Heart right ventricle (tissue), 16 donors: ENCODE results near the gene LASP1NB.

Experiments
- ATAC-seq, 8 donors: fragments of 200-7000 bp; cut with Tn5 transposase; one replicate each; pipeline ENCODE4 v1.9.1; 2020; ENCODE audit warnings: mild to moderate bottlenecking in 8 of 8, moderate library complexity in 8 of 8, moderate number of reproducible peaks in 1 of 8
- DNase-seq, 2 donors: peaks; one replicate each; pipeline ENCODE4 v3.0.0-alpha.2; 2020
- H3K27ac ChIP-seq, 10 donors: fragments of 200-600 bp; sonication (generic) in 2 of 10; one replicate each; pipeline versions ENCODE4 v1.5.0 to v1.8.0; 2020 to 2022; ENCODE audit warnings: mild to moderate bottlenecking in 3 of 10
- H3K27me3 ChIP-seq, 7 donors: fragments of 200-600 bp; one replicate each; pipeline ENCODE4 v1.8.0; 2021 to 2022; ENCODE audit warnings: mild to moderate bottlenecking in 2 of 7
- H3K36me3 ChIP-seq, 9 donors: fragments of 200-600 bp; sonication (generic) in 1 of 9; one replicate each; pipeline versions ENCODE4 v1.5.0 to v1.8.0; 2020 to 2022; ENCODE audit warnings: mild to moderate bottlenecking in 2 of 9
- H3K4me1 ChIP-seq, 9 donors: fragments of 200-600 bp; sonication (generic) in 1 of 9; one replicate each; pipeline versions ENCODE4 v1.5.0 to v1.8.0; 2020 to 2022; ENCODE audit warnings: mild to moderate bottlenecking in 4 of 9
- H3K4me3 ChIP-seq, 10 donors: fragments of 200-600 bp; sonication (generic) in 2 of 10; one replicate each; pipeline versions ENCODE4 v1.5.0 to v1.8.0; 2020 to 2022; ENCODE audit warnings: mild to moderate bottlenecking in 7 of 10, moderate library complexity in 2 of 10
- H3K9me3 ChIP-seq, 11 donors: fragments of 200-600 bp in 10 of 11; sonication (generic) in 2 of 11; one replicate each; pipeline versions ENCODE4 v1.5.0 to v1.8.0; 2013 to 2022; ENCODE audit warnings: mild to moderate bottlenecking in 2 of 11, control low read depth in 1 of 11, moderate library complexity in 1 of 11
- CTCF ChIP-seq, 9 donors: fragments of 200-600 bp; sonication (generic) in 2 of 9; IDR thresholded peaks; one replicate each; pipeline versions ENCODE4 v1.5.0 to v1.8.0; 2021 to 2022; ENCODE audit warnings: antibody characterized with exemption in 9 of 9, mild to moderate bottlenecking in 5 of 9, moderate library complexity in 1 of 9
- WGBS, 2 donors: extraction: QIAGEN DNeasy Blood & Tissue Kit; methylation state at CpG; one replicate each; pipeline ENCODE4 v1.1.7; 2013; ENCODE audit warnings: inconsistent platforms in 1 of 2; 5-methylcytosine and 5-hydroxymethylcytosine counted together
- intact Hi-C, 10 donors: fragments of 100-400 bp; cut with DNase I; formaldehyde crosslinking; loops; one replicate each; pipeline versions ENCODE4 v1.11.1 to v1.14.2; 2022
- donor health status: Arrhythmogenic right ventricular cardiomyopathy.
- donor health status: ischemic (EF 13 %, LVEDD 7.1; RV severe dilation, severe dysfunction).
- donor health status: healthy with polysubstance abuse.
- donor health status: DM: no; HTN: yes; CAD: no.
- donor health status: DM: no; HTN: no; CAD: no.
- donor health status: ischemic (EF 25% LVEDD 6.9; RV normal size, moderate dysfunction).
- donor health status: ischemic (EF 25% LVEDD 5.7; RV mildly dilated, moderate dysfunction).
- donor health status: healthy.
- donor health status: DM: yes; HTN: yes; CAD: no.
- donor health status: Ischemic cardiomyopathy.
- donor health status: ischemic (EF 35%, LVEDD 5.7; RV mildly dilated, moderate dysfunction).
- donor health status: nonischemic (EF 11% LVEDD 7.7; RV severe dilation, severe dysfunction).
- donor health status: DM: yes; HTN: yes; CAD: no.
- donor health status: PGD.
- donor health status: ischemic (EF 29% LVEDD 5.4; RV normal size, mild dysfunction).
- donor health status: nonischemic (EF 23%, LVEDD 6.1; RV moderate dilation, normal function).

Gene LASP1NB

GRCh38 chr17:38914741-38915638, 10.4 kb upstream of the LASP1NB start:
- no peak for DNase-seq

GRCh38 chr17:38915639-38915995, 9.8 kb upstream of the LASP1NB start:
- ATAC-seq (no peak), DNase-seq (no peak)
- Histone ChIP-seq H3K36me3 (peaks cover 0 to 98% (median 42%) of the 10 kb centered on the region in 9 donors), H3K4me1 (peaks cover 19 to 67% (median 38%) of the 10 kb centered on the region in 9 donors), H3K4me3 (no peak overlapping the region), H3K9me3 (no peaks in the 10 kb centered on the region), H3K27ac (peak overlapping the region in 2 of 10 donors; percentile 2 to 26), H3K27me3 (no peaks in the 10 kb centered on the region)
- intact Hi-C loops: loop anchor here in 1 of 10 donors (10.0 kb wide), 1 partner anchor 81 kb away; no protein-coding TSS in a partner anchor
- TF ChIP-seq CTCF (IDR thresholded peaks at IDR 0.05): no peak
- WGBS, 2 donors: 92% methylated on average over 7 of the region's 7 CpGs

More at GRCh38 chr17:38914741-38915638, 10.4 kb upstream of the LASP1NB start:
- peak in 1 of 8 donors; percentile 1 for ATAC-seq
- 81 to 87% methylated on average over 20 of the region's 20 CpGs for WGBS, 2 donors
- Histone ChIP-seq H3K27me3 (no peaks in the 10 kb centered on the region), H3K27ac (peak overlapping the region in 2 of 10 donors; percentile 2 to 26), H3K4me3 (no peak overlapping the region), H3K36me3 (peaks cover 0 to 97% (median 42%) of the 10 kb centered on the region in 9 donors), H3K4me1 (peaks cover 14 to 64% (median 32%) of the 10 kb centered on the region in 9 donors), H3K9me3 (no peaks in the 10 kb centered on the region)
- no peak for TF ChIP-seq CTCF (IDR thresholded peaks at IDR 0.05)
- intact Hi-C loops: loop anchor here in 3 of 10 donors (5.0 to 10.0 kb wide), 2 partner anchors 43 to 80 kb away; partner anchors contain the start of gene LASP1 (in 2 of the 3)

- H3K4me3 ChIP-seq: no peak overlapping the region
- H3K4me1 ChIP-seq: peaks cover 19 to 69% (median 39%) of the 10 kb centered on the region in 9 donors
- TF ChIP-seq CTCF (IDR thresholded peaks at IDR 0.05): no peak
- no peaks in the 10 kb centered on the region for H3K9me3 ChIP-seq
- no peak for DNase-seq
- ATAC-seq: no peak
- no peaks in the 10 kb centered on the region for H3K27me3 ChIP-seq
- intact Hi-C loops: loop anchor here in 1 of 10 donors (10.0 kb wide), 1 partner anchor 82 kb away; no protein-coding TSS in a partner anchor
- H3K27ac ChIP-seq: no peak overlapping the region
- H3K36me3 ChIP-seq: peaks cover 0 to 95% (median 42%) of the 10 kb centered on the region in 9 donors
- WGBS, 2 donors: 72 to 77% methylated on average over 8 of the region's 8 CpGs
These were observed 8.6 kb upstream of the LASP1NB start for GRCh38 chr17:38916771-38917170.

GRCh38 chr17:38917259-38917658, 8.2 kb upstream of the LASP1NB start:
- intact Hi-C loops: loop anchor here in 1 of 10 donors (10.0 kb wide), 1 partner anchor 82 kb away; no protein-coding TSS in a partner anchor
- Histone ChIP-seq H3K36me3 (peaks cover 0 to 91% (median 42%) of the 10 kb centered on the region in 9 donors), H3K27me3 (no peaks in the 10 kb centered on the region), H3K9me3 (no peaks in the 10 kb centered on the region), H3K4me1 (peaks cover 16 to 69% (median 39%) of the 10 kb centered on the region in 9 donors), H3K27ac (no peak overlapping the region), H3K4me3 (no peak overlapping the region)
- DNase-seq: no peak
- WGBS, 2 donors: 95 to 97% methylated on average over 3 of the region's 3 CpGs
- no peak for ATAC-seq
- TF ChIP-seq CTCF (IDR thresholded peaks at IDR 0.05): no peak
